Karpas-422 (cell line): ENCODE data around the gene RAD51B. TPM values are rescaled to one million over a fixed set of nuclear protein-coding genes. Genes with fewer than 3 reads are reported as not detected.

ENCODE experiments used
- DNase-seq: peaks from one replicate; pipeline ENCODE4 v3.0.0-alpha.2; 2015
- H2AFZ ChIP-seq: fragments of 200-600 bp; sonication (generic); 2 replicates; pipeline ENCODE4 v1.6.1; 2014; ENCODE audit warnings: antibody characterized with exemption, low read length, mixed read lengths
- H3K27ac ChIP-seq: fragments of 200-600 bp; sonication (generic); 2 replicates; pipeline ENCODE4 v1.5.1; 2014; ENCODE audit warnings: mild to moderate bottlenecking, low read length, moderate library complexity
- H3K27me3 ChIP-seq: fragments of 200-600 bp; sonication (generic); 2 replicates; pipeline ENCODE4 v1.6.1; 2014; ENCODE audit warnings: low read length, mixed read lengths
- H3K36me3 ChIP-seq: fragments of 200-600 bp; sonication (generic); 2 replicates; pipeline ENCODE4 v1.6.1; 2014; ENCODE audit warnings: low read length, mixed read lengths; ENCODE audit not compliant: insufficient read depth
- H3K4me1 ChIP-seq: fragments of 200-600 bp; sonication (generic); 2 replicates; pipeline ENCODE4 v1.6.1; 2014; ENCODE audit warnings: mild to moderate bottlenecking, low read length, mixed read lengths
- H3K4me2 ChIP-seq: fragments of 200-600 bp; sonication (generic); 2 replicates; pipeline ENCODE4 v1.6.1; 2014; ENCODE audit warnings: low read length, low read depth, mild to moderate bottlenecking; ENCODE audit not compliant: poor library complexity, severe bottlenecking
- H3K4me3 ChIP-seq: fragments of 200-600 bp; sonication (generic); 2 replicates; pipeline ENCODE4 v1.5.1; 2014; ENCODE audit warnings: mild to moderate bottlenecking, antibody characterized with exemption, low read length, mixed read lengths
- H3K79me2 ChIP-seq: fragments of 200-600 bp; sonication (generic); 2 replicates; pipeline ENCODE4 v1.6.1; 2014; ENCODE audit warnings: mild to moderate bottlenecking, low read length, mixed read lengths
- H3K9ac ChIP-seq: fragments of 200-600 bp; sonication (generic); 2 replicates; pipeline ENCODE4 v1.6.0; 2014; ENCODE audit warnings: low read length
- H3K9me2 ChIP-seq: fragments of 200-600 bp; sonication (generic), shearing (Covaris generic); replicated peaks from 2 replicates; pipeline ENCODE4 v1.6.0; 2014; ENCODE audit warnings: mild to moderate bottlenecking, low read length, moderate library complexity; ENCODE audit not compliant: insufficient read depth
- H3K9me3 ChIP-seq: fragments of 300-700, 200-600 bp; sonication (generic); 2 replicates; pipeline ENCODE4 v1.6.1; 2014; ENCODE audit warnings: low read length, mixed read lengths
- H4K20me1 ChIP-seq: fragments of 200-600 bp; sonication (generic); 2 replicates; pipeline ENCODE4 v1.6.1; 2014; ENCODE audit warnings: mild to moderate bottlenecking, antibody characterized with exemption, low read length, low read depth; ENCODE audit not compliant: insufficient read depth
- total RNA-seq: library from RNA; depleted of rRNA; stranded (reverse); fragments of >200 nt; shearing (Covaris generic); gene quantifications from 2 replicates; pipeline ENCODE4 v1.2.3, GENCODE V29; 2014; ENCODE audit warnings: low replicate concordance

The RAD51B gene
- total RNA-seq, 1 experiment from 2014 or later: 107 TPM

- DNase-seq: no peak
- Histone ChIP-seq H3K79me2 (no peaks in the 10 kb centered on the region), H3K36me3 (no peaks in the 10 kb centered on the region), H3K27me3 (no peaks in the 10 kb centered on the region), H3K4me3 (no peak overlapping the region), H3K9me3 (no peaks in the 10 kb centered on the region), H3K9me2 (no peaks in the 10 kb centered on the region), H3K4me1 (no peaks in the 10 kb centered on the region), H4K20me1 (no peaks in the 10 kb centered on the region; the same call in 1 of the 2 replicates), H3K9ac (no peak overlapping the region), H3K4me2 (no peak overlapping the region), H2AFZ (no peak overlapping the region), H3K27ac (no peak overlapping the region)
Measured at GRCh38 chr14:68603533-68604360, 784.2 kb downstream of the RAD51B start.

GRCh38 chr14:68604361-68604730 is 784.8 kb downstream of the RAD51B start:
- Histone ChIP-seq H3K9me3 (no peaks in the 10 kb centered on the region), H3K4me1 (no peaks in the 10 kb centered on the region), H3K27me3 (no peaks in the 10 kb centered on the region), H2AFZ (no peak overlapping the region), H3K79me2 (no peaks in the 10 kb centered on the region), H3K4me3 (no peak overlapping the region), H3K9ac (no peak overlapping the region), H4K20me1 (no peaks in the 10 kb centered on the region; the same call in 1 of the 2 replicates), H3K4me2 (no peak overlapping the region), H3K27ac (no peak overlapping the region), H3K36me3 (no peaks in the 10 kb centered on the region), H3K9me2 (no peaks in the 10 kb centered on the region)
- DNase-seq: no peak

GRCh38 chr14:68604822-68605221 is 785.2 kb downstream of the RAD51B start:
- Histone ChIP-seq H3K27me3 (no peaks in the 10 kb centered on the region), H3K9me3 (no peaks in the 10 kb centered on the region), H3K9me2 (no peaks in the 10 kb centered on the region), H3K27ac (no peak overlapping the region), H3K36me3 (no peaks in the 10 kb centered on the region), H2AFZ (no peak overlapping the region), H3K79me2 (no peaks in the 10 kb centered on the region), H3K4me3 (no peak overlapping the region), H3K4me1 (no peaks in the 10 kb centered on the region), H3K9ac (no peak overlapping the region), H3K4me2 (no peak overlapping the region), H4K20me1 (no peaks in the 10 kb centered on the region; the same call in 1 of the 2 replicates)
- DNase-seq: no peak

- DNase-seq: no peak
- H4K20me1 ChIP-seq: no peaks in the 10 kb centered on the region; the same call in 1 of the 2 replicates
Measured at GRCh38 chr14:68606176-68606575, 786.6 kb downstream of the RAD51B start.

GRCh38 chr14:68606644-68607043 is 787.1 kb downstream of the RAD51B start:
- H3K4me3 ChIP-seq: no peak overlapping the region
- no peaks in the 10 kb centered on the region for H3K36me3 ChIP-seq
- no peak overlapping the region for H2AFZ ChIP-seq
- H3K9me3 ChIP-seq: no peaks in the 10 kb centered on the region
- no peak overlapping the region for H3K4me2 ChIP-seq
- no peaks in the 10 kb centered on the region; the same call in 1 of the 2 replicates for H4K20me1 ChIP-seq
- H3K27me3 ChIP-seq: no peaks in the 10 kb centered on the region
- no peaks in the 10 kb centered on the region for H3K79me2 ChIP-seq
- H3K9me2 ChIP-seq: no peaks in the 10 kb centered on the region
- no peak overlapping the region for H3K9ac ChIP-seq
- no peak for DNase-seq
- H3K27ac ChIP-seq: no peak overlapping the region
- H3K4me1 ChIP-seq: no peaks in the 10 kb centered on the region

More at GRCh38 chr14:68606176-68606575, 786.6 kb downstream of the RAD51B start:
- no peak overlapping the region for H3K9ac ChIP-seq
- no peaks in the 10 kb centered on the region for H3K9me3 ChIP-seq
- H3K79me2 ChIP-seq: no peaks in the 10 kb centered on the region
- no peak overlapping the region for H3K4me3 ChIP-seq
- H2AFZ ChIP-seq: no peak overlapping the region
- H3K4me2 ChIP-seq: no peak overlapping the region
- H3K27me3 ChIP-seq: no peaks in the 10 kb centered on the region
- no peak overlapping the region for H3K27ac ChIP-seq
- no peaks in the 10 kb centered on the region for H3K4me1 ChIP-seq
- no peaks in the 10 kb centered on the region for H3K36me3 ChIP-seq
- no peaks in the 10 kb centered on the region for H3K9me2 ChIP-seq

GRCh38 chr14:68607081-68607866 is 787.7 kb downstream of the RAD51B start:
- no peak overlapping the region for H2AFZ ChIP-seq
- no peak overlapping the region for H3K27ac ChIP-seq
- no peak for DNase-seq
- no peak overlapping the region for H3K9ac ChIP-seq
- no peaks in the 10 kb centered on the region for H3K9me3 ChIP-seq
- no peaks in the 10 kb centered on the region; the same call in 1 of the 2 replicates for H4K20me1 ChIP-seq
- no peak overlapping the region for H3K4me3 ChIP-seq
- no peaks in the 10 kb centered on the region for H3K79me2 ChIP-seq
- no peaks in the 10 kb centered on the region for H3K9me2 ChIP-seq
- no peaks in the 10 kb centered on the region for H3K4me1 ChIP-seq
- no peaks in the 10 kb centered on the region for H3K36me3 ChIP-seq
- no peaks in the 10 kb centered on the region for H3K27me3 ChIP-seq
- H3K4me2 ChIP-seq: no peak overlapping the region

GRCh38 chr14:68607867-68608573 is 788.4 kb downstream of the RAD51B start:
- Histone ChIP-seq H4K20me1 (no peaks in the 10 kb centered on the region; the same call in 1 of the 2 replicates), H3K9ac (no peak overlapping the region), H3K4me3 (no peak overlapping the region), H3K36me3 (no peaks in the 10 kb centered on the region), H3K9me3 (no peaks in the 10 kb centered on the region), H2AFZ (no peak overlapping the region), H3K27me3 (no peaks in the 10 kb centered on the region), H3K79me2 (no peaks in the 10 kb centered on the region), H3K4me1 (no peaks in the 10 kb centered on the region), H3K4me2 (no peak overlapping the region), H3K27ac (no peak overlapping the region), H3K9me2 (no peaks in the 10 kb centered on the region)
- no peak for DNase-seq

GRCh38 chr14:68608574-68608962 is 789.0 kb downstream of the RAD51B start:
- Histone ChIP-seq H3K9ac (no peak overlapping the region), H3K9me3 (no peaks in the 10 kb centered on the region), H3K27me3 (no peaks in the 10 kb centered on the region), H3K79me2 (no peaks in the 10 kb centered on the region), H3K4me1 (no peaks in the 10 kb centered on the region), H3K9me2 (no peaks in the 10 kb centered on the region), H2AFZ (no peak overlapping the region), H3K4me3 (no peak overlapping the region), H3K36me3 (no peaks in the 10 kb centered on the region), H3K4me2 (no peak overlapping the region), H4K20me1 (no peaks in the 10 kb centered on the region; the same call in 1 of the 2 replicates), H3K27ac (no peak overlapping the region)
- DNase-seq: no peak
